GM21526 (cell line): ENCODE measurements around the gene UQCR11.

Source experiments
- ATAC-seq: cut with Tn5 transposase; IDR thresholded peaks from one replicate; pipeline ENCODE4 v1.9.1; 2021; ENCODE audit warnings: moderate library complexity; ENCODE audit not compliant: unreplicated experiment, low FRiP score

Gene UQCR11

DNA sequence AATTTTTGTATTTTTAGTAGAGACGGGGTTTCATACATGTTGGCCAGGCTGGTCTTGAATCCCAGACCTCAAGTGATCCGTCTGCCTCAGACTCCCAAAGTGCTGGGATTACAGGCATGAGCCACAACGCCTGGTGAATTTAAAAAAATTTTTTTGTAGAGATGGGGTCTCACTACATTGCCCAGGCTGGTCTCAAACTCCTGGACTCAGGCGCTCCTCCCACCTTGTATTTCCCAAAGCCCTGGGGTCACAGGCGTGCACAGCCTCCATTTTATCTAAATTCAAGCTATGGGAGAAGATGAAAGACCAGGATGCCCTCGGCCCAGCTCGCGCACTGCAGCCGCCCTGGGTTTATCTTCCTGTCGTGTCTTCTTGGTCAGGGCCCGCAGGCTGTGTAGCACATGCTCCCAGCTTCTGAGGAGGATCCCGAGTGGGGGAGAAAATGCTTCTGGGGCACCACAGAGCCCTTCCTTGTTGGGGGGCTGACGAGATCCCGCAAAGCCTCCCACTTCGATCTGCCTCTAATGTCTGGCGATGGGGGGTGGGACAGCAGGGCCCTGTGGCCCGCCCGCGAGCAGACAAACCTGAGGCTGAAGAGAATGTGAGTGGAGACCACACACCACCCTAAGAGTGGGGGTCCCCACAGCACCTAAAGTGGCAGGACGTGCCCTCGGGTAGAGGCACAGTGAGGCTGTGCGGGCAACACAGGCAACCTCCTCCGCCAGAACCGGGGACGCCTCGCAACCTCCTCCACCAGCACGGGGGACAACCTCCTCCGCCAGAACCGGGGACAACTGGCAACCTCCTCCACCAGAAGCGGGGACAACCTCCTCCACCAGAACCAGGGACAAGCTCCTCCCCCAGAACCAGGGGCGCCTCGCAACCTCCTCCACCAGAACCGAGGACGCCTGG, 31.3 kb upstream of the UQCR11 start:
- ATAC-seq, result no peak

DNA sequence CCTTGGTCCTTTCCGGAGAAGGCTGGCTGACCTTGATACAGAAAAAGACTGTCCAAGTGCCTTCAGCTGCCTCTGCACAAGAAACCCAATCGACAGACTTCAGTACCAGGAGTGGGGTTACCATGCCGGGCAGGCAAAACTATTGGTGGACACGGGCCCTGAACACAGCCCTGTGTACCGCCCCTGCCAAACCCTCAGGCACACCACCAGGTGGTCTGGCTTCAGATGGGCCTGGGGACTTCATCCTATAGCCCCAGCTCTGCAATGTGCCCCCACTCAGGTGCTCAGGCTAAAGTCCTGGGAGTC, 29.6 kb upstream of the UQCR11 start:
- ATAC-seq, result no peak

- ATAC-seq, result no peak
Measured at GRCh38 chr19:1634242-1634937, 29.1 kb upstream of the UQCR11 start.

GRCh38 chr19:1633269-1633826, 28.1 kb upstream of the UQCR11 start:
- no peak for ATAC-seq

GRCh38 chr19:1632462-1633268, 27.4 kb upstream of the UQCR11 start:
- no peak for ATAC-seq

DNA sequence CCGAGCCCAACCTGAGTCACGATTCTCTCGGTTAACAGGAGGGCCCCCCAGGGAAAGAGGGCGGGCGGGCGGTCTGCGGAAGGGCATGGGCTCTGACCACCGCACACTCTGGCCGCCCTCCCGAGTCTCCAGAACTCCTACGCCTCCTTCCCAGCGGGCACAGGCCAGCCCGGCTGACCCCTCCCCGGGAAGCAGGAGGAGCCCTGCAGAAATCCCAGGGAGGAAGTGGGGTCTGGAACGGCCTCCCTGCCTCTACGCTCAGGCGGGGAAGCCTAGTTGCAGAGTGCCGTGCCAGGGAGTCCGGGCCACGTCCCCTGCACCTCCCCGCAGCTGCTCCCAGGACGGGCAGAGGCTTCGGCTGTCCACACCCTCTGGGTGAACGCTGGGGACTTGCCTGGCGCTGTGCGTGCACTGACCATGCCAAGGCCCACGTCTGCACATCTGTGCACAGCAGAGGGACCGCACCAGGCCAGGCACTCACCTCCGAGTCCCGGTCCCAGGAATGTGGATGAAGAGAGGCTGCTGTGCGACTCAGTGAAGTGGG, 26.4 kb upstream of the UQCR11 start:
- no peak for ATAC-seq

DNA sequence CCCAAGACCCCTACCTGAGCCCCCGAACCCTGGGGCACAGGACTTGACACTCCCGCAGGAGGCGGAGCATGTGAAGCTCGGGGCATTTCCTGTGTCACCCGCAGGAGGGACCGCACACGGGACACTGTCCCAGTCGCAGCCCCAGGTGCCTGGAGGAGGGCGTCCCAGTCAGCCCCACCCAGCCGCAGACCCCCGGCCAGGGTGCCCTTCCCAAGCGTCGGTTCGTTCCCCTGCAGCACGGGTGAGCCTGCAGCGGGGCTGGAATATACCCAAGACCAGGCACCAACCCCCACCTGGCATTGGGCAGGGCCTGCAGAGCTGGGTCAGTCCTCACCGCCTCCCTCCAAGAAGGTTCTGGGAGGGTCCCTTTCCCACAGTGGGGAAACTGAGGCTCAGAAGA, 25.5 kb upstream of the UQCR11 start:
- no peak for ATAC-seq

DNA sequence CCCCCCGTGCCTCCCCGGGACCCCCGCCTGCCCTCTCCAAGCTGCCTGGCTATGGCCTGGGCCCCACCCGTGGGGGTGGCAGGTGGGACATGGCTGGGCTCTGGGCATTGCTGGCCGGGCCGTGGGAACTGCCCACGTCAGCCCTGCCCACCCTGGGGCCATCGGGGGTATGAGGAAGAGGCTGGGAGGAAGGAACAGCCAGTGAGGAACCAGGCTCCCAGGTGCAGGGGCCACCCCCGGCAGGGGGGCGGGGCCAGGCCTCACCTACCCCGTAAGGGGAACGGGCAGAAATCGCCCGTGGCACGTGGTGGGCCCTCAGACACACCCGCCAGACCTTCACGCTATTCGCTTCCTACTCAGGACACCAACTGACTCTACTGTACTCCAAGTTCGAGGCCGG, 24.8 kb upstream of the UQCR11 start:
- ATAC-seq, result no peak

GRCh38 chr19:1629256-1629808, 24.1 kb upstream of the UQCR11 start:
- ATAC-seq, result no peak

DNA sequence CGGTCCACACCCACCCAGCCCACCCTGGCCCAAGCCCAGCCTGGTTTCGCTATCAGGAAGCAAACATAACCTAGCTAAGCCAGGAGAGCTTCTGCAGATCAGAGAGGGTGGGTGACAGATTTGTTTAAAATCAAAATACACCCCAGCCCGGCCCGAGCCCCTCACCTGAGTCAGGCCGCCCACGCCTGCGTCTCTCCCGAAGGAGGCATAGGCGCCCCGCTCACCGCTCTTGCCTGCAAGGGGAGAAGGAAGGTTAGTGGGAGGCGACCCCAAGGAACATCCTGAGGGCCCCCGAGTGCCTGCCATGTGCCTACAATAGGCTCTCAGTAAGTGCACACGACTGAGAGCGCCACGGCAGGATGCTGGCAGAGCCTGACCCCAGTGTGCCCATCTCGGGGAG, 21.9 kb upstream of the UQCR11 start:
- no peak for ATAC-seq

GRCh38 chr19:1626417-1627010, 21.3 kb upstream of the UQCR11 start:
- ATAC-seq, result no peak

DNA sequence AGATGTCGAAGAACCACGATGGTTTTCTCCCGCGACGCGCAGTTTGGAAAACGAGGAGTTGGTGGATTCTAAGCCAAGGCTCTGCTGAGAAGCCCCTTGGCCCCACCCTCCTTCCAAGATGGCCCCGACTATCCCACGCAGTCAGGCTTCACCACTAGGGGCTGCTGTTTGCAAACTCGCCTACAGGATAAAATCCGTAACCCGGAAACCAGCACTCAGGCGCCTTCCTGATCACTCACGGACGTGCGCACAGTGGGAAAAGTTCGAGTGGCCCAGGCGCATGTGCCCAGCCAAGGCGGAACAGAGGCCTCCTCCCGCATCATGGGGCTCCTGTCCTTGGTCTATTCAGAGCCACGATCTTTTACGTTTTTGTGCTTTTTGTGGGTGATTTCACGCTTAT, 19.2 kb upstream of the UQCR11 start:
- no peak for ATAC-seq

DNA sequence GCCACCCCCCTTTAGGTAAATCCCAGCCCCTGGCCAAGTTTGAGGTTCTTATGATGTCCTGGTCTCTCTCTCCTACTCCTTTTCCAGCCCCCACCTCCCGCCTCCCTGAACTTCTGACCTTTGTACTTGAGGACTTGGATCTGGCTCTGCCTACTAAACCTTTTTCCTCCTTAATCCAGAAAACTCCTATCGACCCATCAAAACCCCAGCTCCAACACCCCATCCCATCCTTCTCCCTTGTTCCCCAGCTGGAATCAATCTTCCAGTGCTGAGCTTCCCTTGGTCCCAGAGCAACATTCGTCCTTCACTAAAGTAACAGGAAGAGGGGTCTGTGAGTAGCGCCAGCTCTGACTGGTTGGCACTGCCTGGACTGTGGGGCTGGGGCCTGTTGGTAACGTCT, 17.3 kb upstream of the UQCR11 start:
- ATAC-seq, result no peak

GRCh38 chr19:1622007-1622406, 16.7 kb upstream of the UQCR11 start:
- ATAC-seq, result no peak

DNA sequence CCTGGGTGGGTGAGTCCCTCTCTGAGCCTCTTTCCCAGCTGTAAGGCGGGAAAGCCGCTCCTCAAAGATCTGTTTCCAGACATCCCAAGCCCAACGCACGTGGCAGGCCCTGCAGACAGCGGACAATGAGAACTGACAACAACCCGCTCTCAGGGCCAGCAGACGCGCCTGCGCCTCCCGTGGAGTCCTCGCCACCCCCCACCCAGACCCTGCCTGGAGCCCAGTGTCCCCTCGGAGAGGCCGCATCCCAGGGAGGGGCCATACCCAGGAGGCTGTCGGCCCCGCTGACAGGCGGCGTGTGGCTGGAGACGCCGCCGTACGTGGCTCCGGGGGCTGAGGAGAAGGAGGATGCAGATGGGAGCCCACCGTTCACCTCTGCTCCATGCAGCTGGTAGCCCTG, 16.3 kb upstream of the UQCR11 start:
- no peak for ATAC-seq

DNA sequence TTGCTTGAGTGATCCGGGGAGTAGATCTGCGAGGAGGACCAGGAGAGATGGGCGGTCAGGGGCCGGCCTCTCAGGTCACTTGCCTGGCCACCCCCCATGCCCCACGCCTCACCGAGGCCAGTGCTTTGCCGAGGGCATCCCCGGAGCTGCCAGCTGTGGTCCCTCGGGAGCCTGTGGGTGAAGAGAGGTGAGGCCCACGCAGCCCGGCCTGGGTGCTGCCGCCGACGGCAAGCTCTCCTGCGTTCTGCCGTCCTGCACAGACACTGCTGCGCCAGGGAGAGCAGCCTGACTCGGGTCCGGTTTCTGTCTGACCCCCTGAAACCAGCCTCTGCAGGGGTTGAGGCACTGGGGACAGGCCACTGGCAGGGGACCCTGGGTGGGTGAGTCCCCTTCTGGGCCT, 15.8 kb upstream of the UQCR11 start:
- no peak for ATAC-seq

DNA sequence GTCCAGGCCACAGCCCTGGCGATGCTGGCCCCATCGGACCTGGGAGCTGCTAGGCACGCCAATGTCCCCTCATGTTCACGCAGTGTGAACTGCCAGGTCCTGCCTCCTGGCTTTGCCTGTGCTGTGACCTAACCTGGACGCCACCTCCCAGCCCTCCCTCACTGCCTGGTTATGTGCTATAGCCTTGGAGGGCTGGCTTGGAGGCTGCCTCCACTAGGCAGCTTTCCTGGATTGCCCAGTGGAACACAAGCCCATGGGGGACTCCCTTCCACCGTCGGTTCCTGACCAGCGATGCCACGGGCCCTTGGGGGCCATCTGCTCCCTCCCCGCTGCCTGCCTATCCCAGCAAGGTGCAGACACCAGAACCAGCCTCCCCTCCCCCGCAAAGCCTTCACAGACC, 15.2 kb upstream of the UQCR11 start:
- ATAC-seq, result no peak

GRCh38 chr19:1619703-1620102, 14.4 kb upstream of the UQCR11 start:
- ATAC-seq, result no peak

GRCh38 chr19:1619094-1619439, 13.8 kb upstream of the UQCR11 start:
- no peak for ATAC-seq
